Measurements from ENCODE around the gene ASS1.
"Not testable (repeated sequence)": the region's sequence is repeated elsewhere in the genome, so short reads cannot be mapped to it uniquely, and the experiment has no call there.

The ASS1 gene

DNA sequence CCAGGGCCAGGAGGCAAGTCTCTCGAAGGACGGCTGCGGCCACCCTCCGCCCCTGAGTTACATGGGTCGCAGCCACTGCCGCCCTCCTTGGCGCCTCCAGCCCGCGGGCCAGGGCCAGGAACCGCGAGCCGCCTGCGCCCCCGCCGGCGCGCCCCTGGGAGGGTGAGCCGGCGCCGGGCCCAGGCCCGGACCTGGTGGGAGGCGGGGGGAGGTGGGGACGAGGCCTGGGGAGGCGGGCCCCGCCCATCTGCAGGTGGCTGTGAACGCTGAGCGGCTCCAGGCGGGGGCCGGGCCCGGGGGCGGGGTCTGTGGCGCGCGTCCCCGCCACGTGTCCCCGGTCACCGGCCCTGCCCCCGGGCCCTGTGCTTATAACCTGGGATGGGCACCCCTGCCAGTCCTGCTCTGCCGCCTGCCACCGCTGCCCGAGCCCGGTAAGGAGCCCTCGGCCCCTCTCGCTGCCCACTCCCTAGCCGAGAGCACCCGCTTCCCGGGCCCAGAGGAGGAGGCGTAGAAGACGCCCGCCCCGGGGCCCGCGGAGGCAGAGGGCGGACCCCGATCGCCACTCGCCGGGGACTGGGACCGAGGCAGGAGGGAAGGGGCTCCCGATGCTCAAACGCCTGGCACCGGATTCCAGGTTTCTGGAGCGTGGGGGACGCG, at the start of gene ASS1:
Gene ASS1, plus strand, starts transcription at position 397 of the 657 bp plus-strand sequence. CDS start 7,268 bp downstream, outside the sequence.
- peak; percentile 38 for DNase-seq

DNA sequence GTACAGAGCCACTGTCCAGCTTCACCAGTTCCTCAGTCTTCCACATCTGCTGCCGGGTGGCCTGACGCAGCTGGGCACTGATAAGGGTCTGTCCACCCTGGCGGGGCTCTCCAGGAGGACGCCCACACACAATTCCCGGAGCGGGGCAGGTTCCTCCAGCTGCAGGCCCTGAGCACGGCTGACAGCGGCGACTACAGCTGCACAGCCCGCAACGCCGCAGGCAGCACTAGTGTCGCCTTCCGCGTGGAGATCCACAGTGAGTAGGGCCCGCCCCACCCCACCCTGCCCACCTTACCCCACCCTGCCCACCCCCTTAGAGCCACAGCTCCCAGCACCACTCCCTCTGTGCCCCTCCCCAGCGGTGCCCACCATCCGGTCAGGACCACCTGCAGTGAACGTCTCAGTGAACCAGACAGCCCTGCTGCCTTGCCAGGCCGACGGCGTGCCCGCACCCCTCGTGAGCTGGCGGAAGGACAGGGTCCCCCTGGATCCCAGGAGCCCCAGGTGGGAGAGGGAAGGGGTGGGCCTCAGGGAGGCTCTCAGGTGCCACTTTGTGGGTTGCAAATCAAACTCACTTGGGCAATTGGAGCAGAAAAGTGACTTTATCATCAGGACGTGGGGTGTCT, 48.8 kb upstream of the ASS1 start:
- DNase-seq, result no peak

DNA sequence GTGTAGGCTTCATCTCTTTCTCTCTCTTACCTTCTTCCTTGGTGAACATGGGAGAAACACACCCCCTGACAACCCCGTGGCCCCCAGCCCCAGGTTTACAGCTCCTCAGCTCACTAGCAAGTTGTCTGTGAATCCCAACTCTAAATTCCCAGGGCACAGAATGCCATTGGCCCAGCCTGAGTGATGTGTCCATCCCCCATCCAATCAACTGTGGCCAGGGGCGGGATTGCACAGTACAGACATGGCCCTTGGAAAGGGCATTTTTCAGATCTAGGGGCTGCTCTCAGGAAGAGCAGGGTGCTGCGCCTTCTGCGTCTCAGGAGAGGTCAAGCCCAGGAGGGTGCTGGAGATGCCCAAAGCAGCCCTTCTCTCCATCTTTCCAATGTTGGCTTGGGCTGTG, 48.2 kb upstream of the ASS1 start:
- no peak for DNase-seq

DNA sequence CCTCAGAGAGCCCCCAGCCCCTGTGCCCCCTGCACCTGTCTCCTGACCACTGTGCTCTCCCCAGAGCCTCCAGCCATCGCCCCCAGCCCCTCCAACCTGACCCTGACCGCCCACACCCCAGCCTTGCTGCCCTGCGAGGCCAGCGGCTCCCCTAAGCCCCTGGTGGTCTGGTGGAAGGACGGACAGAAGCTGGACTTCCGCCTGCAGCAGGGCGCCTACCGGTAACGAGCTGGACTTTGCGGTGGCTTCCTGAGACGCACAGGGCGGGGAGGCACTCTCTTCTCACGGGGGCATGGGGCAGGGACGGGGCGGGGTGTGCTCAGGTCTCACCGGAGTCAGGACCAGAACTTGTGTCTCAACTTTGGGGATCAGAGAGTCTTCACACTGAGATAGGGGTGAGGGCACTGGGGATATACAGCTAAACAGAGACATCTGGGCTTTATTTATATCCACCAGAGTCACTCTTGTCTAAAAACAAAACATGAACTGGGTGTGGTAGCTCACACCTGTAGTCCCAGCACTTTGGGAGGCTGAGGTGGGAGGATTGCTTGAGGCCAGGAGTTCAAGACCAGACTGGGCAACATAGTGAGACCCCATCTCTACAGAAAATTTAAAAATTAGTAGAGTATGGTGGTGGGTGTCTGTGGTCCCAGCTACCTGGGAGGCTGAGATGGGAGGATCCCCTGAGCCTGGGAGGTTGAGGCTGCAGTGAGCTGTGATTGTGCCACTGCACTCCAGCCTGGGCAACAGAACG, 46.1 kb upstream of the ASS1 start:
- DNase-seq, result no peak

DNA sequence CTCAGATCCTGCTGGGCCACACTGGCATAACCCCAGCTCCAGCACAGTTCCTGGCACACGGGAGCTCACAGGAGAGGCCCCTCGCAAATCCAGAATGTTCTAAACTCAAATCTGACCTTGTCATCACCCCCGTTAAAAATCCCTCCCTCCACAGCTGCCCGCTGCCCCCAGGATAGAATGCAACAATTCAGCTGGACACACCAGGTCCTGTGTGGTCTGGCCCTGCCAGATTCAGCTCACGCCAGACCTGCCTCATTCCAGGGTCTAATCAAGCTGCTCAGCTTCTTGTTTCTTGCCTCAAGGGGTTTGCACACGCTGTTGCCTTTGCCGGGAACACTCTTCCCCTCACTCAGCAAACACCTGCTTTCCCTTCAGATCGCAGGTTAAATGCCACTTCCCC, 45.0 kb upstream of the ASS1 start:
- DNase-seq, result no peak

DNA sequence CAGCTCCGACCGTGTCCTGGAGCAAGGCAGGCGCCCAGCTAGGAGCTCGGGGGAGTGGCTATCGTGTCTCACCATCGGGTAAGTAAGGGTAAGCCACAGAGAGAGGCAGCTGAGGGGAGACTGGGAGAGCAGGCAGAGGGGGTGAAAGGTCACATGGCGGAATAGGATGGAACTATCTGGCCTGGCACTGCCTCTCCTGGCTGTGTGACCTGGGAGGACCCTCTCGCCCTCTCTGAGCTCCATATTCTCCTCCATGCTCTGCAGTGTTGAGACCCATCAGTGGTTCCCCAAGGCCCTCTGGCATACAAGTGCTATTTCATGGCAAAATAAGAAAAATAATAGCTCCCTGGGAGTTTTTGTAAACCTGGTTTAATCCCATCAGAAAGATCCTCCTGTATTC, 43.9 kb upstream of the ASS1 start:
- no peak for DNase-seq

DNA sequence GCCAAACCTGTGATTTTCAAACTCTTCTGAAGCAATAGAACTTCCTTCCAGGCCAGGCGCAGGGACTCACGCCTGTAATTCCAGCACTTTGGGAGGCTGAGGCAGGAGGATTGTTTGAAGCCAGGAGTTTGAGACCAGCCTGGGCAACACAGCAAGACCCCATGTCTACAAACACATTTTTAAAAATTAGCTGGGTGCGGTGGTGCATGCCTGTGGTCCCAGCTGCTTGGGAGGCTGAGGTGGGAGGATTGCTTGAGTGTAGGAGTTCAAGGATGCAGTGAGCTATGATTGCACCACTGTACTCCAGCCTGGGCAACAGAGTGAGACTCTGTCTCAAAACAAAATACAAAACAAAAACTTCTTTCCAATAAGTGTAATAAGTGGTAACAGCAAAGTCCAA, 43.0 kb upstream of the ASS1 start:
- not testable (repeated sequence) for DNase-seq

DNA sequence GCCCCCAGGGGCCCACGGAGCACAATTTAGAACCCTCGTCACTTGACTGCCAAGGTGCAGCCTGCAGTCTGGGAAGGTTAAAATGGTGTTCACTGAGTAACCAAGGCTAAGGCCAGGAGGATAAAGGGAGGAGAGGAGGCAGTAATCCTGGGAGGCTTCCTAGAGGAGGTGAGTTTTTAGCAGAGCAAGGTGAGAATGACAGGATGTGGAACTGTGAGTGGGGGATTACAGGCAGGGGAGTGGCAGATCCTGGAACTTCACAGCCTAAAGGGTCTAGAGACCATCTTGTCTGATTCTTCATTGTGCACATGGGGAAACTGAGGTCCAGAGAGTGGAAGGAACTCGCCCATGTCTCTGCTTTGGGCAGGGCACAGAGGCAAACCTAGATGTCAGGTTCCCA, 42.5 kb upstream of the ASS1 start:
- no peak for DNase-seq

DNA sequence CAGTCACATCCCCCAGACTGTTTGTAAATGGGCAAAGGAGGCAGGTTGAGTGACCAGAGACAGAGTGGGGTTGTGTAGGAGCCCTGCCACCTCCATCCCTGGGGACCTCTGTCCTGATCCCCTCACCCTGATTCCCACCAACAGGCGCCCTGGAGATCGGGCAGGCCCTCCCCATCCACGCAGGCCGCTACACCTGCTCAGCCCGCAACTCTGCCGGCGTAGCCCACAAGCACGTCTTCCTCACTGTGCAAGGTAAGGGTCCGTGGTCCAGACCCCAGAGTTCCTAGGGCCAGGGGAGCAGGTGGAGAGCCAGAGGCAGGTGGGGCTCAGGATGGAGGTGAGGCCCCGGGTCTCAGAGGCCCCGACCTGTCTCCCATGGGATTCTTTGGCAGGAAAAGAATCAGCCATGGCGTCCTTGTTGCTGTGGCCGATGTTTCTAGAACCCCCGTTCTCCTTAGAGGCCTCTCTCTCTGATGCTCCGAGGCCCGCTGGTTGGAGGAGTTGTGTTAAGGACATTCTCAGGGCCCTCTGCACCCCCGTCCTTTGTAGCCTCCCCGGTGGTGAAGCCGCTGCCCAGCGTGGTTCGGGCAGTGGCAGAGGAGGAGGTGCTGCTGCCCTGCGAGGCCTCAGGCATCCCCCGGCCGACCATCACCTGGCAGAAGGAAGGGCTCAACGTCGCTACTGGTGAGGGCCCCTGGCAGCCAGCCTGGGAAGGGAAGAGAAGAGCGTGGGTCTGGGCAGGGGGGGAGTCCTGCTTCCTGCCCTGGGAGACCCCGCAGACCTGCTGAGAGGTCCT, 41.9 kb upstream of the ASS1 start:
- DNase-seq, result no peak

DNA sequence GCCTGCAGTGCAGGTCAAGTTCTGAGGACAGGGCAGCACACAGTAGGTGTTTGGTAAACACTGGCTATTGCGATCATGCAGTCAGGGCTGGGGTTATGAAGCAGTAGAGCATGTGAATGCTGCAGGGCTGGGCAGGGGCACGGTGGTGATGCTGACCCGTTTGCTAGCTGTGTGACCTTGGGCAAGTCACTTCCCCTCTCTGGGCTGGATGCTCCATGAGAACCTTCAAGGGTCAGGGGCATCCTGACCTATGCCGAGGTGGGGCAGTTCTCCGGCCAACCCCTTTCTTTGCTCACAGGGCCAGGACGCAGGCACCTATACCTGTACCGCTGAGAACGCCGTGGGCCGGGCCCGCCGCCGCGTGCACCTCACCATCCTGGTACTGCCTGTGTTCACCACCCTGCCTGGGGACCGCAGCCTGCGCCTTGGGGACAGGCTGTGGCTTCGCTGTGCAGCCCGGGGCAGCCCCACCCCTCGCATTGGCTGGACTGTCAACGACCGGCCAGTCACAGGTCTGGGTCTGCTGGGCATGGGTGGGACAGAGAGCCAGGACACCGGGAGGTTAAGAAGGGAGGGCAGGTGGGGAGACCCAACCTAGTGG, 39.0 kb upstream of the ASS1 start:
- no peak for DNase-seq

DNA sequence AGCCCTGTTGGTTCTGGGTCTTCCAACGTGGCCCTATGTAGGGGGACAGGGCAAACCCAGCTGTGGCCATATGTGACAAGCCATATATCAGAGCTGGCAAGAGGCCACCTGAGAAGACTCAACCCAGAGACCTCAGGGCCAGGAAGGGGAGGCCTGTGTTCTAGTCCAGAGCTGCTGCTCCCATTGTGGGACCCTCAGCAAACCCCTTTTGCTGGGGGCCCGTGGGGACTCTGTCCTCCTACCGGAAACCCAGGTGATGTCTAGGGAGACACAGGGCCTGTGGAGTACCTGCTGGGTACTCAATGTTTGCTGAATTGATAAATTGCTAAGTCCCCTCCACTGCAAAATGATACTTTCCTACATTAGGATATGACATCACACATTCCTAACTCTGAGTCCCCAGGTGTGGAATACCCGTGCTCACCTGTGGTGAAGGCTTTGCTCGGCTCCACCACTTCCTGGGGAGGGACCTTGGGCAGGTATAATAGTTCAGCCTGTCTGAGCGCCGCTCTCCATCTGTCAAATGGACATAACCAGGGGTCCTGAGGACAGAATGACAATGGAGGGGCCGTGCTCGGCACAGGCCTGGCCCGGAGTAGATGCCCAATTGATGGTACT, 38.4 kb upstream of the ASS1 start:
- no peak for DNase-seq

DNA sequence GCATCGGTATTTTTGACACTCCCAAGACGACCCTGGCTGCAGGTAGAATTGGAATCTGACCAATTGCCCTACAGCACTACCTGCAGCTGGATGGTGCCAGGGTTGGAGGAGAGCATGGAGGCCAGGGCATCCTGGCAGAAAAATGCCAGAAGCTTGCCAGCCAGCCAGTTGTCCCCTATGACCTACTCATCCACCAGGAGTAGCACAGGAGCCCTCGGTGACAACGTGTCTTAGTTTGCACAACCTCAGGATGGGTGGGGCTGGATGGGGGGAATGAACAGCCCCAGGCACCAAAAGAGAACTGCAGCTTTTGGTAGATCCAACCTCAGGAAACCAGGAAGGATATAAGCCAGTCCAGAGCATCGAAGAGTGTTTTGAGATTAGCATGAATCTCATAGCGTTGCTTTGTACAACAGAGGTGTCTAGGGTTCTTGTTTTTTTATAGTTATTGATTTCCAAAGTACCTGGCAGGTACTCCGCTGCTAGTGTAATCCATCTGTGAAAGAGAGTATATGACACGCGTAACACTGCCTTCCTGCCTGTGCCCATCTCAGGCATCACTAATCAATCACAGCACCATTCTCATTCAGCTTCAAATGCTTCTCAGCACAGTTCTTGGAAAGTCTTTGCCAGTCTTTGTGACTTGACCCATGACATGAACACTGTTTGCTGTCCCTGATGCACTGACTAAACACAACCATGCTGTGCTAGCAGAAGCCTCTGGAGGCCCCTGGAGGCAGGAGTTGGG, 36.7 kb upstream of the ASS1 start:
- no peak for DNase-seq

DNA sequence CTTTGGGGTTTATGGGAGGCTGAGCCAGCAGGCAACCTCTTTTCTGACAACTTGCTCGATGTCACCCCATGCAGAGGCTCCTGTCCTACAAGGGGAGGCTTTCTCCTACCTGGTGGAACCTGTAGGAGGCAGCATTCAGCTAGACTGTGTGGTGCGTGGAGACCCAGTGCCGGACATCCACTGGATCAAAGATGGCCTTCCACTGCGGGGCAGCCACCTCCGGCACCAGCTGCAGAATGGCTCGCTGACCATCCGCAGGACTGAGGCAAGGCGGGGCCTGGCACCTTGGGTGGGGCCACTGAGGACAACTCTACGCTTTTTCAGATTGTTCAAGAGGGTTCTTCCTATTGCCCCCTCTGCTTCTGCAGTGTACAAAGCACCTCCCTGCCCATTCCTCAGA, 36.1 kb upstream of the ASS1 start:
- DNase-seq, result no peak

DNA sequence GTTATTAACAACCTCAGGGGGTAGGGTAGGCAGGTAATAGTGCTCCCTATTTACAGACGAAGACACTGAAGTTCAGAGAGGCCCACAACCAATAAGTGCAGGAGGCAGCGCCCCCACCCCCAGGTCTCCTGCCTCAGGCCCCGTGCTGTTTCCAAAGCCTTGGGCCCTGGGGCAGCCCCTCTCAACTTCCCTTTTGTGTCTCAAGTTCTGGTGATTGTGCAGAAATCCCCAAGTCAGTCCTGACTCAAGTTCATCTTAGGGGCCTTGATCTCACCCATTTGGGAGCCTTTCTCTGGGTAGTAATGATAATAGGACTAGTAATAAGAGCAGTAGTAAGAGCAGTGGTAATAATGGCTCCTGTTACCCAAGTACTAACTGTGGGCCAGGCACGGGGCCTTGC, 35.5 kb upstream of the ASS1 start:
- DNase-seq, result no peak

DNA sequence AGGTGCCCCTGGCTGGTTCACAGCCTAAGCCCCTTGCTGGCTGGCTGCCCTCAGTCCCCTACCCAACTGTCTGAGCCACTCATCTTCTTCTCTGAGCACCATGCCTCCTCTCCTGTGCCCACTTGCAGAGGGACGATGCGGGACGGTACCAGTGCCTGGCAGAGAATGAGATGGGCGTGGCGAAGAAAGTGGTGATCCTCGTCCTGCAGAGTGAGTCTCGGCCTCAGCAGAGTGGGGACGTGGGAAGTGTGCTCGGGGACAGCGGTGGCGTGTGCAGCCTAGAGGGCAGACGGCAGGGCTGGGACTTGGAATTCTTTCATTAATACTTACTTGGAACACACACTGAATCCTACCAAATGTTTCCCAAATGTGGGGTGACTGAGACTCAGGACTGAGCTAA, 34.3 kb upstream of the ASS1 start:
- no peak for DNase-seq

DNA sequence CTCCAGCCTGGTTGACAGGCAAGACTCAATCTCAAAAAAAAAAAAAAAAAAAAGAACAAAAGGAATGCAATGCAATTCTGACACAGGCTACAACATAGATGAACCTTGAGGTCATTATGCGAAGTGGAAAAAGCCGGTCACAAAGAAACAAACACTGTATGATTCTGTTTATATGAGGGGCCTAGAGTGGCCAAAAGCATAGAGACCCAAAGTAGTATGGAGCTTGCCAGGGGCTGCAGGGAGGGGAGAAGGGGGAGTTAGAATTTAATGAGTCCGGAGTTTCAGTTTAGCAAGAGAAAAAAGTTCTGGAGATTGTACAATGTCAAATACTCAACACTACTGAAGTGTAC, 33.2 kb upstream of the ASS1 start:
- no peak for DNase-seq

DNA sequence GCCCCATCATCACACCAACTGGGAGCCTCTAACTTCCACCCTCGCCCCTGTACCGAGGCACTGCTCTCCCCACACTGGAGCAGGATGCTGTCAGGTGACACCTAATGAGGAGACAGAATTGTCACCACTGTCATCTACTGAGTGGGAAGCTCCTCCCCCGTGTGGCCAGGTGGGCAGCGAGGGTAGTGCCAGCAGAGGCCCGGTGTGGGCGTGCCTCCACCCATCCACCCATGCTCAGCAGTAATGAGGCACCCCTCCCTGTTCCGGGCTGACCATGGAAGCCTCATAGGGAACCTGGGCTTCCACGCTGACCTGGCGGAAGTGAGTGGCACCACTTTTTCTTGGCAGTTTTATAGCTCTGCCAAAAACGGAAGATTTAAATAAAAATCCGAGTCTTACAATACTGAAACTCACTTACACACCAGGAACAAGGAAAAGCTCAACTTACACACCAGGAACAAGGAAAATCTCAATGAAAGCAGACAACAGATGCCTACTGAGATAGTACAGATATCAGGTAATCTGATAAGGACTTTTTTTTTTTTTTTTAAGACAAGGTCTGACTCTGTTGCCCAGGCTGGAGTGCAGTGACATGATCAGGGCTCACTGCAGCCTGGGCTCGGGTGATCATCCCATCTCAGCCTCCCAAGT, 30.6 kb upstream of the ASS1 start:
- no peak for DNase-seq

DNA sequence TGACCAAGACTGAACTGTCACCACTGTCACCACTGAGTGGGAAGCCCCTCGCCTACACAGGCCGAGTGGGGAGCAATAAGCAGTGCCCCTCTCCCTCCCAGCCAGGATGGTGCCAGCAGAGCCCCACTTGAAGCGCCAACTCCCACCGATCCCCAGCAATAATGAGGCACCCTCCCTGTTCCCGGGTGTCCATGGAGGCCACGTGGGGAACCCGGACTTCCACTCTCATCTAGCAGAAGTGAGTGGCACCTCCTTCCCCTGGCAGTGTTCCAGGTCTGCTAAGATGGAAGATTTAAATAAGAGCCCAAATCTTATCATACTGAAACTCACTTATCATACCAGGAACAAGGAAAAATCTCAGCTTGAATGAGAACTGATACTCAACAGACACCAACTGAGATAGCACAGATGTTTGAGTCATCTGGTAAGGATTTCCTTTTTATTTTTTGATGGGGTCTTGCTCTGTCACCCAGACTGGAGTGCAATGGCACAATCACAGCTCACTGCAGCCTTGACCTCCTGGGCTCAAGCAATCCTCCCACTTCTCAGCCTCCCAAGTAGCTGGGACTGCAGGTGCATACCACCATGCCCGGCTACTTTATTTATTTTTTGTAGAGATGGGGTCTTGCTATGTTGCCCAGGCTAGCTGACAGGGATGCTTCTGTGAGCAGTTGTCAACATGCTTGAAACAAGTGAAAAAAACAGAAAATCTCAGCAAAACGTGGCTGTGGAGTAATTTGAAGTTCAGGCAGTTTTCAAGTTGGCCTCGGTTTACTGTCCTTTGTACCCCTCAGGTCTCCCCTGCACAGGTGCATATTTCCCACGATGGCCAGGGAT, 29.6 kb upstream of the ASS1 start:
- DNase-seq, result no peak

DNA sequence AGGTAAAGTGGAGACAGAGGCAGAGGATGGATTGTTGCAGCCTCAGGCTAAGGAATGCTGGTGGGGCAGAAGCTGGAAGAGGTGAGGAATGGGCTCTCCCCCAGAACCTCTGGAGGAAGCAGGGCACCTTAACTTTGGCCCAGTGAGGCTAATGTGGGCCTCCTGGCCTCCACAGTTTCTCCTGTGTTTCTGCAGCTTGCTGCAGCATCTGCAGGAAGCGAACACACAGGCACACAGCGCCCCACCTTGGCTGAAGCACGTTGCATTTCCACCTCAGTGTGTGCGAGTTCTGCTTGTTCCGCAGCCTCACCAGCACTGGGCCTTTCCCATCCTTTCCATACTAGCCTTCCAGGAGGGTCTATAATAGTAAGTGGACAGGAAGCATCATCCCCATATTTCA, 27.2 kb upstream of the ASS1 start:
- no peak for DNase-seq

DNA sequence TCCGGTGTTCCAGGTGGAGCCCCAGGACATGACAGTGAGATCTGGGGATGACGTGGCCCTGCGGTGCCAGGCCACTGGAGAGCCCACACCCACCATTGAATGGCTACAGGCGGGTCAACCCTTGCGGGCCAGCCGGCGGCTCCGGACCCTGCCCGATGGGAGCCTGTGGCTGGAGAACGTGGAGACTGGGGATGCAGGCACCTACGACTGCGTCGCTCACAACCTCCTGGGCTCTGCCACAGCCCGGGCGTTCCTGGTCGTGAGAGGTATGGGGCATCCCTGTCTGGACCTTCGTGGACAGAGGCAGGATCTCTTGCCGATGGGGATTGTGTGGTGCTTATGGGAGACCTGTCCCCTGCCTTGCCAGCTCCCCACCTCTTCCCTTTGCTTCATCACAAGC, 26.0 kb upstream of the ASS1 start:
- DNase-seq, result no peak

Data from stimulated activated CD4-positive, alpha-beta T cell treated with anti-CD3 and anti-CD28 coated beads, Interleukin-4, amount 100 ng/mL, for 24 hours (primary cell).